ENCODE results near the gene ALPI. TPM values are rescaled to one million over a fixed set of nuclear protein-coding genes. Genes with fewer than 3 reads are reported as not detected.

Gene ALPI
- total RNA-seq, 1 experiment from 2014 or later, result not detected

DNA sequence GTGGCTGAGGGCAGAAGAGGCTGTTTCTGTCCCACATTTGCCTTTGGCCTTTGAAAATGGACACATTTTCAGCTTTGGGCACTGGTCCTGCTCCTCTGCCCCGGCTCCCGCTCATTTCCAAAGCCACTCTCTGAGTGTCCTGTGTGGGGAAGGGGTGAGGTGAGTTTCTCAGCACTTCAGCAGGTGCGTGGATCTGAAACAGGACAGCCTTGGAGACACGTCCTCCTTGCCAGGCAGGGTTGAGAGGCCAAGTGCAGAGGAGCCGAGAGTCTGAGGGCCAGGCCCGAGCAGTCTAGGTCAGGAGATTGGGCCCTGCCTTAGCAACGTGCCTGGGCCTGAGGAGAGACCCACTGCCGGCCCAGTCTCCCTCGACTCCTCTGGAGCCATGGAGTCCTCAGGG is 21.9 kb upstream of the ALPI start:
- CTCF ChIA-PET, result no interaction called here
- no peaks in the 10 kb centered on the region for H3K4me1 ChIP-seq (ENCODE audit: insufficient read depth, low read length)
- no peaks in the 10 kb centered on the region for H3F3A ChIP-seq (ENCODE audit: low read length, unreplicated experiment)
- H2AFZ ChIP-seq (ENCODE audit: low read length), result no peak overlapping the region
- H3K79me2 ChIP-seq (ENCODE audit: low read length), result no peaks in the 10 kb centered on the region
- no peak overlapping the region for H3K4me3 ChIP-seq (ENCODE audit: low read length)
- no peak overlapping the region for H3K9ac ChIP-seq (ENCODE audit: low read length)
- intact Hi-C loops (cut with micrococcal nuclease), result no loop called here
- no peak overlapping the region for H3K27ac ChIP-seq (ENCODE audit: low read length)
- POLR2A ChIA-PET (ENCODE audit: unreplicated experiment), result no interaction called here
- ATAC-seq (no peak), DNase-seq (no peak)
- H4K20me1 ChIP-seq (ENCODE audit: low read length), result no peaks in the 10 kb centered on the region
- no peaks in the 10 kb centered on the region for H3K9me2 ChIP-seq (replicated peaks; ENCODE audit: low read length)
- BruUV-seq (replicated peaks), result no TSS peak
- no peaks in the 10 kb centered on the region for H3K9me3 ChIP-seq (ENCODE audit: low read length)
- no peak for TF ChIP-seq EZH2phosphoT487 (IDR thresholded peaks at IDR 0.05; ENCODE audit: borderline replicate concordance, low read length)
- TF ChIP-seq, protein P1, sequence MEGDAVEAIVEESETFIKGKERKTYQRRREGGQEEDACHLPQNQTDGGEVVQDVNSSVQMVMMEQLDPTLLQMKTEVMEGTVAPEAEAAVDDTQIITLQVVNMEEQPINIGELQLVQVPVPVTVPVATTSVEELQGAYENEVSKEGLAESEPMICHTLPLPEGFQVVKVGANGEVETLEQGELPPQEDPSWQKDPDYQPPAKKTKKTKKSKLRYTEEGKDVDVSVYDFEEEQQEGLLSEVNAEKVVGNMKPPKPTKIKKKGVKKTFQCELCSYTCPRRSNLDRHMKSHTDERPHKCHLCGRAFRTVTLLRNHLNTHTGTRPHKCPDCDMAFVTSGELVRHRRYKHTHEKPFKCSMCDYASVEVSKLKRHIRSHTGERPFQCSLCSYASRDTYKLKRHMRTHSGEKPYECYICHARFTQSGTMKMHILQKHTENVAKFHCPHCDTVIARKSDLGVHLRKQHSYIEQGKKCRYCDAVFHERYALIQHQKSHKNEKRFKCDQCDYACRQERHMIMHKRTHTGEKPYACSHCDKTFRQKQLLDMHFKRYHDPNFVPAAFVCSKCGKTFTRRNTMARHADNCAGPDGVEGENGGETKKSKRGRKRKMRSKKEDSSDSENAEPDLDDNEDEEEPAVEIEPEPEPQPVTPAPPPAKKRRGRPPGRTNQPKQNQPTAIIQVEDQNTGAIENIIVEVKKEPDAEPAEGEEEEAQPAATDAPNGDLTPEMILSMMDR (conservative IDR thresholded peaks at IDR 0.05; ENCODE audit: low read depth, low read length), result no peak
- TF ChIP-seq EZH2 (IDR thresholded peaks at IDR 0.05; ENCODE audit: low read length, unreplicated experiment), result no peak
- no peaks in the 10 kb centered on the region for H3K27me3 ChIP-seq (ENCODE audit: low read length)
- H3K36me3 ChIP-seq (ENCODE audit: low read depth, low read length), result no peaks in the 10 kb centered on the region
- H3K4me2 ChIP-seq (ENCODE audit: low read length), result no peak overlapping the region

DNA sequence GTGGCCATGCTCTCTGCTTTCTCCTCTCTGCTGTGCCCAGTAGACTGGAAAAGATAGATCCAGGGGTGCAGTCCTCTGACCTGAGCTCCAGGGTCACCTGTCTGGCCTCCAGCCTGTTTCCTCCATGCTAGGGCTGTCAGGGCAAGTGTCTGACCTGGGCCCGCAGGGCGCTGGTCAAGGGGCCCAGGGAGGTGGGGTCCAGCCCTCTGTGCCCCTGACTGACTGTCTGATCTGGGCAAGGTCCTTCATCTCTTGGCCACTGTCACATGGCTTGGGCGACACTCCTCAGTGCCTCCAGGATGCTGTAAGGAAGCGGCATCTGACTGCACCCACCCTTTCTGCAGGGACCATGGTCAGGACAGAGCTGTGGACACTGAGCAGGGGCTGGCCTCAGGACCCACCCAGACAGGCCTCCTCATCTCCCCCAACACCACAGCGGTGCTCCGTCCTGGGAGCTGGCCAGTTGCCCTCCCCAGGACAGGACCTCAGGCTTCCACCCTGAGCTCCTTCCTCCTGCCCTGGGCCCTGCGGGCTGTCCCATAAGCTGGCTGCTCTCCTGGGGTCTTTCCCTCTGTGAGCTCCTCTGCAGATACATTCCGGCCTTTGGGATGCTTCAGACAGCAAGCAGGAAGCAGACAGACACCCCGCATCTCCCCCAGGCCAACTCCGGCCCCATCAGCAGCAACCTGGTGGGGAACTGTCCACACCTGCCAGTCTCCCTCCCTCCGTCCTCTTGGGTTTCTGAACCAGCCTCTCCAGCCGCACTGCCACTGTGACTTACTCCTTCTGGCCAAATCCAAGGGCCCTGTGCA is 21.2 kb upstream of the ALPI start:
- intact Hi-C loops (cut with micrococcal nuclease), result no loop called here
- no peaks in the 10 kb centered on the region for H3K4me1 ChIP-seq (ENCODE audit: insufficient read depth, low read length)
- H3K36me3 ChIP-seq (ENCODE audit: low read depth, low read length), result no peaks in the 10 kb centered on the region
- H2AFZ ChIP-seq (ENCODE audit: low read length), result no peak overlapping the region
- no peak for DNase-seq
- no peaks in the 10 kb centered on the region for H4K20me1 ChIP-seq (ENCODE audit: low read length)
- no peaks in the 10 kb centered on the region for H3F3A ChIP-seq (ENCODE audit: low read length, unreplicated experiment)
- CTCF ChIA-PET, result no interaction called here
- no peak overlapping the region for H3K27ac ChIP-seq (ENCODE audit: low read length)
- no peaks in the 10 kb centered on the region for H3K9me2 ChIP-seq (replicated peaks; ENCODE audit: low read length)
- no peaks in the 10 kb centered on the region for H3K27me3 ChIP-seq (ENCODE audit: low read length)
- no peaks in the 10 kb centered on the region for H3K79me2 ChIP-seq (ENCODE audit: low read length)
- H3K4me3 ChIP-seq (ENCODE audit: low read length), result no peak overlapping the region
- H3K9ac ChIP-seq (ENCODE audit: low read length), result no peak overlapping the region
- TF ChIP-seq EZH2phosphoT487 (IDR thresholded peaks at IDR 0.05; ENCODE audit: borderline replicate concordance, low read length) (no peak), EZH2 (IDR thresholded peaks at IDR 0.05; ENCODE audit: low read length, unreplicated experiment) (no peak)
- TF ChIP-seq, protein P1 (conservative IDR thresholded peaks at IDR 0.05; ENCODE audit: low read depth, low read length), result no peak
- H3K4me2 ChIP-seq (ENCODE audit: low read length), result no peak overlapping the region
- H3K9me3 ChIP-seq (ENCODE audit: low read length), result no peaks in the 10 kb centered on the region
- BruUV-seq (replicated peaks), result no TSS peak
- no peak for ATAC-seq
- POLR2A ChIA-PET (ENCODE audit: unreplicated experiment), result no interaction called here

DNA sequence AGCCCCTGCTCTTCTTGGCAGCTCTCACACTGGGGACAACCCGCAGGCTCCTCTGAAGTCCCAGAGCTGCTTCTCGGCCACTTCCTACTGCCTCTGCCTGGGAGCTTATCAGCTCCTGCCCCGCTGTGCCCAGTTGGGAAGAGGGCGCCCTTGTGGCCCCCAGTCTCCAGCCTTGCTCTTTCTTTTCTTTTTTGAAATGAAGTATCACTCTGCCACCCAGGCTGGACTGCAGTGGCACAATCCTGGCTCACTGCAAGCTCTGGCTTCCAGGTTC is 20.6 kb upstream of the ALPI start:
- DNase-seq (no peak), ATAC-seq (no peak)
- Histone ChIP-seq H3K27me3 (ENCODE audit: low read length) (no peaks in the 10 kb centered on the region), H3K27ac (ENCODE audit: low read length) (no peak overlapping the region), H3K79me2 (ENCODE audit: low read length) (no peaks in the 10 kb centered on the region), H3K4me1 (ENCODE audit: insufficient read depth, low read length) (no peaks in the 10 kb centered on the region), H4K20me1 (ENCODE audit: low read length) (no peaks in the 10 kb centered on the region), H3K9me2 (replicated peaks; ENCODE audit: low read length) (no peaks in the 10 kb centered on the region), H3K9ac (ENCODE audit: low read length) (no peak overlapping the region), H3K9me3 (ENCODE audit: low read length) (no peaks in the 10 kb centered on the region), H3F3A (ENCODE audit: low read length, unreplicated experiment) (no peaks in the 10 kb centered on the region), H3K4me2 (ENCODE audit: low read length) (no peak overlapping the region), H3K4me3 (ENCODE audit: low read length) (no peak overlapping the region), H3K36me3 (ENCODE audit: low read depth, low read length) (no peaks in the 10 kb centered on the region), H2AFZ (ENCODE audit: low read length) (no peak overlapping the region)
- intact Hi-C loops (cut with micrococcal nuclease), result no loop called here
- TF ChIP-seq EZH2 (IDR thresholded peaks at IDR 0.05; ENCODE audit: low read length, unreplicated experiment), result no peak
- TF ChIP-seq, protein P1 (conservative IDR thresholded peaks at IDR 0.05; ENCODE audit: low read depth, low read length), result no peak
- TF ChIP-seq EZH2phosphoT487 (IDR thresholded peaks at IDR 0.05; ENCODE audit: borderline replicate concordance, low read length), result no peak
- CTCF ChIA-PET, result no interaction called here
- BruUV-seq (replicated peaks), result no TSS peak
- POLR2A ChIA-PET (ENCODE audit: unreplicated experiment), result no interaction called here
